DOHH2 (cell line): ENCODE measurements around the gene FKTN.

Experiments
- H3F3A ChIP-seq: fragments of 200-600 bp; sonication (generic), shearing (Covaris generic); 2 replicates; pipeline ENCODE4 v1.6.0; 2016; ENCODE audit warnings: antibody characterized with exemption, mild to moderate bottlenecking; ENCODE audit not compliant: control insufficient read depth, insufficient read depth
- H3K27ac ChIP-seq: fragments of 200-600 bp; sonication (generic); 2 replicates; pipeline ENCODE4 v1.5.1; 2014; ENCODE audit warnings: low read depth, mild to moderate bottlenecking, low read length, moderate library complexity
- H3K27me3 ChIP-seq: fragments of 200-600 bp; sonication (generic); 2 replicates; pipeline ENCODE4 v1.6.1; 2014; ENCODE audit warnings: mild to moderate bottlenecking, low read length, mixed read lengths; ENCODE audit not compliant: control insufficient read depth
- H3K36me3 ChIP-seq: fragments of 200-600 bp; sonication (generic); 2 replicates; pipeline ENCODE4 v1.6.1; 2014; ENCODE audit warnings: mild to moderate bottlenecking, low read length, moderate library complexity, mixed read lengths; ENCODE audit not compliant: control insufficient read depth
- H3K4me1 ChIP-seq: fragments of 200-600 bp; sonication (generic); 2 replicates; pipeline ENCODE4 v1.6.1; 2014; ENCODE audit warnings: mild to moderate bottlenecking, low read length, mixed read lengths; ENCODE audit not compliant: control insufficient read depth
- H3K4me2 ChIP-seq: fragments of 200-600 bp; sonication (generic); 2 replicates; pipeline ENCODE4 v1.6.0; 2014; ENCODE audit warnings: mild to moderate bottlenecking, low read length, moderate library complexity
- H3K4me3 ChIP-seq: fragments of 200-600 bp; sonication (generic); 2 replicates; pipeline ENCODE4 v1.5.1; 2014; ENCODE audit warnings: mild to moderate bottlenecking, low read length, mixed read lengths
- H3K79me2 ChIP-seq: fragments of 200-600 bp; sonication (generic); 2 replicates; pipeline ENCODE4 v1.6.1; 2014; ENCODE audit warnings: mild to moderate bottlenecking, low read length, mixed read lengths; ENCODE audit not compliant: control insufficient read depth
- H3K9me2 ChIP-seq: fragments of 200-600 bp; sonication (generic); replicated peaks from 2 replicates; pipeline ENCODE4 v1.6.1; 2014; ENCODE audit warnings: mild to moderate bottlenecking, low read length, mixed read lengths; ENCODE audit not compliant: control insufficient read depth
- H3K9me3 ChIP-seq: fragments of 200-600 bp; sonication (generic); 2 replicates; pipeline ENCODE4 v1.6.1; 2014; ENCODE audit warnings: antibody characterized with exemption, low read length, mixed read lengths; ENCODE audit not compliant: control insufficient read depth, insufficient read depth
- H4K20me1 ChIP-seq: fragments of 200-600 bp; sonication (generic); 2 replicates; pipeline ENCODE4 v1.6.0; 2014; ENCODE audit warnings: low read depth, mild to moderate bottlenecking, antibody characterized with exemption, low read length, moderate library complexity; ENCODE audit not compliant: control insufficient read depth, insufficient read depth
- EZH2phosphoT487 ChIP-seq: fragments of 200-600 bp; sonication (generic); IDR thresholded peaks from 2 replicates; pipeline ENCODE4 v1.6.1; 2017; ENCODE audit warnings: borderline replicate concordance, mild to moderate bottlenecking, antibody characterized with exemption, low read length, moderate library complexity, mixed read lengths
- TF ChIP-seq, protein P1 (sequence below): fragments of 200-600 bp; sonication (generic); IDR thresholded peaks from one replicate; pipeline ENCODE4 v1.5.1; 2014; ENCODE audit warnings: antibody characterized with exemption, mild to moderate bottlenecking, low read depth, low read length; ENCODE audit not compliant: poor library complexity, severe bottlenecking

Gene FKTN

DNA sequence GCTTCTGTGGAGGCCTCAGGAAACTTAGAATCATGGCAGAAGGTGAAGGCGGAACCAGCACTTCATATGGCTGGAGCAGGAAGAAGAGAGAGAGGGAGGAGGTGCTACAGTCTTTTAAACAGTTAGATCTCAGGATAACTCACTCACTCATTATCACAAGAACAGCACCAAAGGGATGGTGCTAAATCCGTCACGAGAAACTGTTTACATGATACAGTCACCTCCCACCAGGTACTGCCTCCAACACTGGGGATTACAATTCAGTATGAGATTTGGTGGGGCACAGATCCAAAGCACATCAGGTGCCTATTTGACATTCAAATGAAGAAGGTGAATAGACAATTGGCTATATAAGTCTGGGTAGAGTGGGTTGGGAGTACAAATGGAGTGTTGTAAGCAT, 35.2 kb downstream of the FKTN start:
- Histone ChIP-seq H3K36me3 (peaks cover 31% of the 10 kb centered on the region), H4K20me1 (no peaks in the 10 kb centered on the region), H3K9me3 (peaks cover 11% of the 10 kb centered on the region; the same call in 1 of the 2 replicates), H3K4me1 (no peaks in the 10 kb centered on the region), H3K9me2 (no peaks in the 10 kb centered on the region), H3K27ac (no peak overlapping the region), H3K79me2 (no peaks in the 10 kb centered on the region), H3F3A (no peaks in the 10 kb centered on the region), H3K4me2 (no peak overlapping the region), H3K27me3 (no peaks in the 10 kb centered on the region), H3K4me3 (no peak overlapping the region)
- TF ChIP-seq EZH2phosphoT487 = no peak
- TF ChIP-seq, protein P1, sequence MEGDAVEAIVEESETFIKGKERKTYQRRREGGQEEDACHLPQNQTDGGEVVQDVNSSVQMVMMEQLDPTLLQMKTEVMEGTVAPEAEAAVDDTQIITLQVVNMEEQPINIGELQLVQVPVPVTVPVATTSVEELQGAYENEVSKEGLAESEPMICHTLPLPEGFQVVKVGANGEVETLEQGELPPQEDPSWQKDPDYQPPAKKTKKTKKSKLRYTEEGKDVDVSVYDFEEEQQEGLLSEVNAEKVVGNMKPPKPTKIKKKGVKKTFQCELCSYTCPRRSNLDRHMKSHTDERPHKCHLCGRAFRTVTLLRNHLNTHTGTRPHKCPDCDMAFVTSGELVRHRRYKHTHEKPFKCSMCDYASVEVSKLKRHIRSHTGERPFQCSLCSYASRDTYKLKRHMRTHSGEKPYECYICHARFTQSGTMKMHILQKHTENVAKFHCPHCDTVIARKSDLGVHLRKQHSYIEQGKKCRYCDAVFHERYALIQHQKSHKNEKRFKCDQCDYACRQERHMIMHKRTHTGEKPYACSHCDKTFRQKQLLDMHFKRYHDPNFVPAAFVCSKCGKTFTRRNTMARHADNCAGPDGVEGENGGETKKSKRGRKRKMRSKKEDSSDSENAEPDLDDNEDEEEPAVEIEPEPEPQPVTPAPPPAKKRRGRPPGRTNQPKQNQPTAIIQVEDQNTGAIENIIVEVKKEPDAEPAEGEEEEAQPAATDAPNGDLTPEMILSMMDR = no peak

DNA sequence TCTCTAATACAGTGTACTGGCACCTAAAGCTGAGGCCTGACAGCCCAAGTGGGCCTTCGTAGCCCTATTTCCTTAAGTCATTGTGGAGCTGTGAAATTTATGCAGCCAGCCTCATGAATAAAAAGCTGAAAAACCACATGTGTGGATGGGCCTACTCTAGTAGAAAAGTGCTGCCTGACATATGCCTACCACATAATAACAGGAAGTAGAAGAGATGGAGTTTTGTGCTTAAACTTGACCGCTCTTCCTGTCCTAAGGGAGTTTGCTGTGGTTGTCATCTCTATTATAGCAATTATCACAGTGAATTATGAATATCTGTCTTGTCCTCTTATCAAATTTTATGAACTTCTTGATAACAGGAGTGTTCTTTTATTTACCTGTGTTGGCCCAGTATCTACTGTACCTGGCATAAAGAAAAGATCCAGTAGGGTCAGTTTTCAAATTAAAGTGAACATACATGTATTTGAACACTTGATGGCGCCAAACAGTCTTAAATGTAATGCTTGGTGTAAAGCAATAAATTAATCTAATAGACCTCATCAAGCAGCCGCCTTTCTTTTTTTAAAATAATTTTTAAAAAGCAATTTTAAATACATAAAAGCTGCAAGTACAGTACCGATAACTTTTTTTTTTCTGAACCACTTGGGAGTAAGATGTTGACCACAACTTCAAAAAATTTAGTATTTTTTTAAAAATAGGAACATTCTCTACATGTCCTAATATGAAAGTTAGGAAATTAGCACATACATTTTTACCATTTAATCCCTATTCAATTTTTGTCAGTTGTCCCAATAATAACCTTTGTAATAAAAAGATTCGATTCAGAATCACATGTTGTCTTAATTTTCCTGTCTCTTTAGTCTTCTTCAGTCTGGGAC, 51.0 kb downstream of the FKTN start:
- Histone ChIP-seq H3K27ac (no peak overlapping the region), H3K79me2 (no peaks in the 10 kb centered on the region), H4K20me1 (no peaks in the 10 kb centered on the region), H3F3A (peaks cover 2% of the 10 kb centered on the region; the same call in 1 of the 2 replicates), H3K9me3 (no peaks in the 10 kb centered on the region), H3K4me3 (no peak overlapping the region), H3K9me2 (no peaks in the 10 kb centered on the region), H3K27me3 (no peaks in the 10 kb centered on the region), H3K36me3 (peaks cover 7% of the 10 kb centered on the region), H3K4me1 (no peaks in the 10 kb centered on the region), H3K4me2 (no peak overlapping the region)
- TF ChIP-seq EZH2phosphoT487 = no peak
- TF ChIP-seq, protein P1 = peak; percentile 49

DNA sequence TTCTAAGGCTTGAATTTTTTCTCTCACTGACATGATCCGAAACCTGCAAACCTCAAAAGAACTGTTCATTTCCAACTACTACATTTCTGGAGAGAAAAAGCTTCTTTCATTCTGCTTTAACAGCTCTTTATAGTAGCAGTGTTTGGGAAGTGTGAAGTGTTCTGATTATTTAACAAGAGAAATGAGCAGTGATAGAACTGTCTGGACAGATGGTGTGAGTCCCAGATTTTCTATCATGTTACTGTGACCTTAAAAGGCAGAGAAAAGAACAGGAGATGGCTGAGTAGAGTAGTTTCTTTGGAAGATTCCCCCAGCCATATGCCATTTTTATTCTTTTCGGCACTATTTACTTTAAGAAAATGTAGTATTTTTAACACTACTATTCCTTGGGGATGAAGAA, 63.1 kb downstream of the FKTN start:
- Histone ChIP-seq H3K9me2 (no peaks in the 10 kb centered on the region), H3K27ac (no peak overlapping the region), H3K79me2 (no peaks in the 10 kb centered on the region), H3K4me2 (no peak overlapping the region), H3F3A (no peaks in the 10 kb centered on the region), H3K9me3 (no peaks in the 10 kb centered on the region), H4K20me1 (no peaks in the 10 kb centered on the region), H3K4me1 (no peaks in the 10 kb centered on the region), H3K4me3 (no peak overlapping the region), H3K27me3 (no peaks in the 10 kb centered on the region), H3K36me3 (no peaks in the 10 kb centered on the region; the same call in 1 of the 2 replicates)
- TF ChIP-seq, protein P1 = no peak
- no peak for TF ChIP-seq EZH2phosphoT487
